H54 (cell line): ENCODE measurements around the gene PDPK1.
"Not testable (repeated sequence)": the region's sequence is repeated elsewhere in the genome, so short reads cannot be mapped to it uniquely, and the experiment has no call there.

Experiments
- DNase-seq: peaks from one replicate; pipeline ENCODE4 v3.0.0; 2011; ENCODE audit warnings: low spot score, mixed read lengths; ENCODE audit not compliant: insufficient read length
- FAIRE-seq: peaks from 3 replicates; lab custom pipeline; 2011; peaks lifted over from hg19 to GRCh38; lab: Jason Lieb, UNC
- POLR2A ChIP-seq: IDR thresholded peaks from 2 replicates; pipeline ENCODE4 v1.6.1; 2011; ENCODE audit warnings: low read depth, mild to moderate bottlenecking, low read length

PDPK1 gene

GRCh38 chr16:2614761-2615191 is 77.0 kb downstream of the PDPK1 start:
- DNase-seq (no peak), FAIRE-seq (no peak)
- no peak for TF ChIP-seq POLR2A

- not testable (repeated sequence) for DNase-seq, FAIRE-seq
Observed at GRCh38 chr16:2618964-2619363, 81.1 kb downstream of the PDPK1 start.

GRCh38 chr16:2619628-2620027 is 81.8 kb downstream of the PDPK1 start:
- DNase-seq, FAIRE-seq: not testable (repeated sequence)

GRCh38 chr16:2620870-2621269 is 83.0 kb downstream of the PDPK1 start:
- DNase-seq, FAIRE-seq: not testable (repeated sequence)

- not testable (repeated sequence) for FAIRE-seq, DNase-seq
Observed at GRCh38 chr16:2621395-2621794, 83.6 kb downstream of the PDPK1 start.

GRCh38 chr16:2627075-2627474 is 89.3 kb downstream of the PDPK1 start:
- not testable (repeated sequence) for FAIRE-seq

GRCh38 chr16:2631203-2631602 is 93.4 kb downstream of the PDPK1 start:
- FAIRE-seq, DNase-seq: not testable (repeated sequence)

More at GRCh38 chr16:2627075-2627474, 89.3 kb downstream of the PDPK1 start:
- DNase-seq: not testable (repeated sequence)

- not testable (repeated sequence) for FAIRE-seq, DNase-seq
Observed at GRCh38 chr16:2632291-2632690, 94.5 kb downstream of the PDPK1 start.

GRCh38 chr16:2639071-2639721 is 101.4 kb downstream of the PDPK1 start:
- DNase-seq, FAIRE-seq: not testable (repeated sequence)

- not testable (repeated sequence) for DNase-seq, FAIRE-seq
Observed at GRCh38 chr16:2639722-2640072, 101.9 kb downstream of the PDPK1 start.

GRCh38 chr16:2642561-2642960 is 104.7 kb downstream of the PDPK1 start:
- DNase-seq, FAIRE-seq: not testable (repeated sequence)

- DNase-seq, FAIRE-seq: not testable (repeated sequence)
Observed at GRCh38 chr16:2644754-2645453, 107.1 kb downstream of the PDPK1 start.

- DNase-seq, FAIRE-seq: not testable (repeated sequence)
Observed at GRCh38 chr16:2651268-2651871, 113.5 kb downstream of the PDPK1 start.
